ENCODE results near the gene GIMD1.

The GIMD1 gene

DNA sequence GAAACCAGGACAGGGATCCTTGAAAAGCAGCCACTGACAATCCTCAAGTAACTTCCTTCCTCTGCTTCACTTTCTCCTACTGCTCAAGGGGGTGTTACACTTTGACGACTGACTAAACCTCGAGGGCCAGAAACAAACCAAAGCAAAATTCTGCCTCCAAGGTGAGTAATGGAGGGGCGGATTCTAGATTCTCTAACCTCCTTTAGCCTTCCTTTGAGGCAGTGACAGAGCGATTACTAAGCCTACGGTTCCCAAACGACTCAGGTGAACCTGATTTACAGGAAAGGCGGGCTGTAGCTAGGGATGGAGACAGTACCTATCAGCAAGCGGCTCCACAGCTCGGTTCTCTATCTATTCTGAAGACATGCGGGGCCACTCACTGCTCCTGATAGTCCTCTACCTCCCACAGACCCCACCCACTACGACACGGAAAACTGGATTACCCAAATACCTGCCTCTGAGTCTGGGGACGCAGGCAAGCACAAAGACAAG lies 53.1 kb downstream of the GIMD1 start:
- no peak for DNase-seq (ENCODE audit: low read depth in 2 of 2)

DNA sequence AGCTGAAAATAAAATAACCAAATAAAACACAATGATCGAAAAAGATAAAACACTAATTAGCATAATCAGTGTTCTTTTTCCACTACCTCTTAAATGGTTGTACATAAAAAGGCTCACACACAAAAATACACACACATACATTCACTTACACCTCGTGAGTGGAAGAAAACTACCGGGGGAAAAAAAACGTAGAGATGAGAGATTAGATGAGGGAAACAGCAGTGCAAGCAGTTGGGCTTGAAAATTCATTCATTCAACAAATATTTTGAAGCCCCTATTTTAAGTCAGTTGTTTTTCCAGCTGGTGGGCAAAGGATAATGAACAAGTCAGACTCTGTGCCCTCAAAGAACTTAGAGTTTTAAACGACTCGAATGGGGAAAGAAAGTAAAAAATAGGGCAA lies 53.6 kb downstream of the GIMD1 start:
- no peak for DNase-seq (ENCODE audit: low read depth in 2 of 2)

DNA sequence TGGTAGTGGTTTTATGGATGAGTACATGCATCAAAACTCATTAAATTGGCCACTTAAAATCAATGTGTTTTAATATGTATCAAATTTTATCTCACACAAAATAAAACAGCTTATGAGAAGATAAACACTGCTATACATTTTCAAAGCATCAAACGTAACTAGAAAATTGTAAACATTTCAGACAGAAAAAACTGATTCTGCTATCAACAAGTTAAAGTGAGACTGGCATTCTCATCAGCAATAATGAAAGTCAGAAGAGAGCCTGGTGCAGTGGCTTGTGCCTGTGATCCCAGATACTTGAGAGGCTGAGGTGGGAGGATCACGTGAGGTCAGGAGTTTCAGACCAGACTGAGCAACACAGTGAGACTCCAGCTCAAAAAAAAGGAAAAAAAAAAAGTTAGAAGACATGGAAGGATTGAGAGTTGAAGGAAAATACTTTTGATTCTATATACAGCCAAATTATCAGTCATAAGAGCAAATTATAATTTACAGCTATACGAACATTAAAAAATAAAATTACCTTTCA lies 55.5 kb downstream of the GIMD1 start:
- DNase-seq (ENCODE audit: low read depth in 2 of 2) = no peak

DNA sequence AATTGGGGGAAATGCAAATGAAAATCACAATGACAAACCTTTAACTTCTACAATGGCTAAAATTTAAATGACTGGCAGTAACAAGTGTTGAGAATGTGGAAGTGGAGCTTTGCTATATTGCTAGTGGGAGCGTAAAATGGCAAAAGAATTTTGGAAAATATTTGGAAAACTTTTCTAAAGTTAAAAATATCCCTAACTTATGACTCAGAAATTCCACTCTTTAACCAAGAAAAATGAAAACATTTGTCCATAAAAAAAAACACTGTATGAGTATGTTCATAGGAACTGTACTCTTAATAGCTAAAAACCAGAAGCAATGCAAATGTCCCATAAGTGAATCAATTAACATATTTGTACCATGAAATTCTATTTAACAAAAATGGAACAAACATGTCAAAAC lies 56.2 kb downstream of the GIMD1 start:
- DNase-seq (ENCODE audit: low read depth in 2 of 2) = peak; percentile 66 to 73

Data from fibroblast of skin of left biceps (primary cell).